Stimulated activated CD8-positive, alpha-beta memory T cell treated with anti-CD3 and anti-CD28 coated beads, Interleukin-4, amount 100 ng/mL, for 4 hours (primary cell): ENCODE measurements around the gene NPRL2.

Experiments
- DNase-seq, 2 donors: peaks; one replicate each; pipeline ENCODE4 v3.0.0-alpha.2; 2020; ENCODE audit warnings: low read depth in 2 of 2, low spot score in 1 of 2

The NPRL2 gene

DNA sequence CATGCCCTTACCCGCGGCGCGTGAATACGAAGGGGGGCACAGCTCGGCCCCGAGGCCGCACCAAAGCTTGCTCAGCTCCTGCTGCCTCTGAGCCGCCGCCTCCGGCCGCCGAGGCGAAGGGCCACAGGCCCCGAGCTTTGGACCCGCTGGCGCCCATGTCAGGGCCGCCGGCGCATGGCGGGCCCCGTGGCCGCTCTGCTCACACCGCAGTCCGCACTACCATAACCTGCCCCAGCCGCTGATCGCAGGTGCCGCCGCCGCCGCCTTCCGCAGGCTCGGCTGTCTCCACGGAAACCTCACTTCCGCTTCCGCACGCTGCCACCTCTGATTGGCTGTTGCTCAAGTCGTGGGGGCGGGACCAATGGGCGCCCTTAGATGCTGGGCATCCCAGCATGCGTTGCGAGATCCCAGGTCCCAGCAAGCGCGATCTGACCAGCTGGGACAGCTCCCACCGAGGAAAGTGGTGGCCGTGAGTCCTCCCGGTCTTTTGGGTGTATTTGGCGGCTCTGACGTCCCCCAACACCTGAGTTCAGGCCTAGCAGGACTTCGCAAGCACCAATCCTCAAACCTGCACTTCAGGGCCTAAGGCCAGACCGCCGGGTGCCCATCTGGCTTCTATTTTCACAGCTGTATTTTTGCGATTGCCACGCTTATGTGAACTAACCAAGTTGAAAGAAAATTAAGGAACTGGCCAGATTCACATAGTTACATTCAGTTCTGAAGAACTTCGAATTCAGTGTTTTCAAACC lies 22.5 kb downstream of the NPRL2 start, which contains the start of gene TUSC2:
TSS of gene TUSC2 (minus strand) at position 281 of the 749 bp plus-strand sequence. CDS start at position 157, 124 bp downstream.
- peak; percentile 89 to 90 for DNase-seq

DNA sequence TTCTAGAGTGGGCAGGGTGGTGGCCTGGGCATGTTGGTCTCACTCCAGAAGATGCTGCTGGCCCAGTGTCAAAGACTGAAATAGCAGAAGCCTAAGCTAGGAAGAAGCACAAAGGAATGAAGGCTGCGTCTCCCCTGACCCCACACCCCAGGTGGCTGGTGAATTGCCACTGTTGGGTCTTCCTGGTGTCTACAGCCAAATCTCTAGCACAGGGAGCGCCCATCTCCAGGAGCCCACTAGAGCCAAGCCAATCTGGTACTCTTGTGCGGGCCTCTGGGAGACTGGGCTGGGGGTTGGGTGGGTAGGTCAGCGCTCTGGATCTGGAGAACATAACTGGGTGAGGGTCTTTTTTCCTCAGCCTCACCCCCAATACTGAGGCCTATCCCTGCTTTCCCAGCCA lies 23.4 kb downstream of the NPRL2 start:
- DNase-seq = no peak

DNA sequence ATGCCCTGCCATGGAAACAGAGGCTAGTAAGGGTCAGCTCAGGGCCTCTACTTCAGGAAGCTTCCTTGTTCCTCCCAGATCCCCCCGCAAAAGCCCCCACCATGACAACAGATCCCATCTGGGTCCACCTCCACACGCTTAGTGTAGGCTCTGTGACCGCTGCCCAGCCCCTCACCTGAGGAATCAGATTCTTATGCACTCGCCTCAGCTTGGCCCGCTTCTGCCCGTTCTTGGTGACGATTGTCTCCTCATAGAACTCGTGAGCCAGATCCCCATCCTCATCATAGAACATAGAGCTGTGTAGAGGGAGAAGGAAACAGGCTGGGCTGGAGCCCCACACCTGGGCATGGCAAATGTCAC lies 24.4 kb downstream of the NPRL2 start:
- DNase-seq = no peak

DNA sequence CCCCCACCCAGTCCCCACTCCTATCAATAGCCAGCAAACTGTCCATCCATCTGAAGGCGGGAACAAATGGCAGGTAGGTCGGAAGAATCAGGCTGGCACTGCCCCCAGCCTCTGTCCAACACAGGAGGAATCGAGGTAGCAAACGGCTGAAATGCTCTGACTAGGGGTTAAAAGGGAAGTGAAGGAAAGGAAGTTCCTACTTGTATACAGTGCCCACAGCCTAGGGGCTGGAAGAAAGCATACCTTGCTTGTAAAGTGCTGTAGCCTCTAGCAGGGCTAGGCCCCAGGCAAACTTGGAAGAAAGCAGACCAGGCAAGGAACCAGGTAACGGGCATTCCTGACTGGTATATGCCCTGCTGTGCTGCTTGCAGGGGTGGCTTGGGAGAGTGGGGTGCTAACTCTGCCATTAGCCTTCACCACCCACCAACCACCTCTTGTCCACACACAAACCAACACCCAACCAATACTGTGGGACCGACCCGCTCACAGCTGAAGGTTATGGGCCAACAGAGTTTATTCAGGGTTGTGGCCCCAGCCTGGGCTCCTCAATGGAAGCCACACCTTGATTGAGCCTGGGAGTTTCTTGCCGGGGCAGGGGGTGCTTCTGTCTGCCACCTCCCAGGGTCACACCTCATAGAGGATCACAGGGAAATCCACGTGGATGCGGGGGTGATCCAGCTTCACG lies 24.9 kb downstream of the NPRL2 start:
- DNase-seq = no peak

DNA sequence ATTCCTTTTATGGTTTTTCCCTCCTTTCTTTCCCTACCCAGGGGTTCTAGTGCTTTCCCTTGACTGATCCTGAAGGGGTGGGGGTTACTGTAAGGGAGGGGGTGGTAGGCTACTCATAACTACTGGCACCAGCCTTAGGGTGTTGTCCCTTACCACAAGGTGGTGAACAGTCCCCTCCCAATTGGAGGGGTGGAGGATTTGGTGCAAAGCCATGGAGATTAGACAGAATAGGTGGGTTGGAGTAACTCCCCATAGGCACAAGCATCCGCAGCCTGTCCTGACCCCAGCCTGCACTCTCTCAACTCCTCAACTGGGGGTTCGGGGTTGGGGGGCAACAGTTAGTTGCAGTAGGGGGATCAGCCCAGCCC lies 25.5 kb downstream of the NPRL2 start:
- DNase-seq = no peak

- peak in 1 of 2 donors; percentile 33 for DNase-seq
Measured at GRCh38 chr3:50324351-50325112, 26.0 kb downstream of the NPRL2 start.

GRCh38 chr3:50323614-50324199 lies 26.9 kb downstream of the NPRL2 start:
- DNase-seq = no peak

DNA sequence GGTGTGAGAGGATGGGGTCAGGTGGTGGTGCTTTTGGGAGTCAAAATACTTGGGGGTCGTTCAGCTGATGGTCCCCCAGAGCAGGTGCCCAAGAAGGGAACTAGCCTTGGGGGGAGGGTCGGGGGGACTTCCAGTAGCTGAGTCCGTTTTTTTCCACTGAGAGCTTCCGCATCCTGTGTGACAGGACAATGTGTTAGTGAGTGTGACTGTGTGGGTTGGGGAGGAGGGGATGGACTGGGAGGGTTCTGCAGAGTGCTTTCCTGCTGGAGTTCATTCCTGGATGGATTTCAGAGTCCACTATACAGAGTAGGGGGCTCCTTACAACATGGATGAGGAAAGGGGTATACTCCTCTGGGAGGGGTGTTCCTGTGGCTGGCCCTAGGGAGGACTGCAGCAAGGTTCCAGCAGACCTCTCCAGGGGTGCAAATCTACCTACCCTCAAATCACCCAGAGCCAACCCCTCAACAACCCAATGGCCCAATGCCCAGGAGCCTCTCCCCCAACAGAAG lies 27.4 kb downstream of the NPRL2 start:
- no peak for DNase-seq

DNA sequence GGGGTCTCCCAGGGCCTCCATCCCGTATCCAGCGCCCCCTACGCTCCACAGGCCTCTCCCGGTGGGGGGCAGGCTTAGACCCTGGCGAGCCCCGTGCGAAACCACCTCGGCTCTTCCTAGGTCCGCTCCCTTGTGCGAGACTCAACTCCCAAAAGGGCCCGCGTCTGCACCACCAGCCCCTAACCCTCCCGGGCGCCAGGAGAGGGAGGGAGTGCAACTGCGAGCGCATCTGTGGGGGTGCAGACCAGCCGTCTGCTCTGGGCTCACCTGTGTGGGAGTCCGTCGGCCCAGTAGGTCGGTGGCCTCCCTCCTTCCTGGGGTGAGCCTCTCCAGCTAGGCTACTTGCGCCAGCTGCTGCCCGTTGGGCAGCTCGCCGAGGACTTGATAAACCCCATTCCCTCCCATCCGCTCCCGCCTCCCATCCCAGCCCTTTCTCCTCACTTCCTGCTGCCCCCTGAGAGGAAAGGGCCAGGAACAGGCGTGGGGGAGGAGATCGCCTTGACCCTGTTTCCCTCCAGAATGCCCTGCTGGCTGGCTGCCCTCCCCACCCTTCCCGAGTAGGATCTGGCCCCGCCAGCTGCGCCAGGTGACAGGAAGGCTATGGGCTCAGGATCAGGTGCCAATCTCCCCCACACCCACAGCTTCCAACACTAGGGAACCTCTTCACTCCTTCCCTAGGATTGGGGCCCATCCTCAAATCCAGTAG lies 28.0 kb downstream of the NPRL2 start, which contains the start of gene HYAL2:
TSS of gene HYAL2 (minus strand) at position 360 of the 706 bp plus-strand sequence. CDS start 2,256 bp downstream, outside the sequence.
- no peak for DNase-seq

DNA sequence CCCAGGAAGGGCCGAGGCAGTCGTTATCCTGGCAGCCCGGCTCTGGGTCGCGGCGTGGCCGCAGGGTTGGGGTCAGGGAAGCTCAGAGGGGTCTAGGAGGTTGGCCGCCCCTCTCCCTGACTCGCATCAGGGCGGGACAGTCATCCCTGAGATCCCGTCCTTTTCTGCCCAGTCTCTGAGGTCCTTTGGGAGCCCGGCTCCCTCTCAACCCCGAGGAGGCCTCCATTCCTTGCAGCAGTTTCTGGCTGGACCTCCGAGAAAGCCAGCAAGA lies 28.5 kb downstream of the NPRL2 start:
- no peak for DNase-seq

DNA sequence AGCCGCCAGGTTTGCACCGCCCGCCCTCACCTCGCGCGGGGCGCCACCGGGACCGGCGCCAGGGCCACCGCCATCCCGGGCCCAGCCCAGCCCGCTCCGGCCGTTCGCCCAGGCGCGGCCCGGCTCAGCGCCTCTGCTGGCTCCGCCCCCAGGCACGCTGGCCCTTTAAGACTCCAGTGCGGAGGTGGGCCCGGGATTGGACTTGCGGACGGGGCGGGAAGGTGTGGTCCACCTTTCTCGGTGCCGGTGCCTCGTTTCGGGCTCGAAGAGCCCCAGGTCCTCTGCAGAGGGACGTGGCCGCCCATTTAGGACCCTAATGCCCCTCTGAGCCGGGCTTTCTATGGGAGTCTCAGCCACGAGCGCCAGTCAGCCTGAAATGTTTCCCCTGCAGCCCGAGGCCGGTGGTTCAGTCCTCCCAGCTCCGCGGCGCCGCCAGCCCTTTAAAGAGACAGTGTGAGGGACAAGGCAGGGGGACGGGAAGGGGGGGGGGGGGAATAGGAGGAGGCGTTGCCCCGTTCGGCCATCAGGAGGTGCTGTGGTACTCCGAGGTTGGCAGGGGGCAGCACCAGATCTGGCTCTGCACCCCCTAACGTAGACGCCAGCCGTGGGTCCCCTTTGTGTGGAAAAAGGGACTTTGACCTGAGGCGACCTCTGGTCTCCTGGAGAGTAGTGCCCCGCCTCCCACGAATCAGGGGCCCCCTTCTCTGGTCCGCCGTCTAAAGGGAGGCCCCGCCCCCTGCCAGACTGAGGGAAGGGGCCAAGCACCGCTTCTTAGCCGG lies 29.1 kb downstream of the NPRL2 start:
- peak; percentile 59 to 65 for DNase-seq

GRCh38 chr3:50320853-50321335 lies 29.7 kb downstream of the NPRL2 start:
- peak in 1 of 2 donors; percentile 35 for DNase-seq

DNA sequence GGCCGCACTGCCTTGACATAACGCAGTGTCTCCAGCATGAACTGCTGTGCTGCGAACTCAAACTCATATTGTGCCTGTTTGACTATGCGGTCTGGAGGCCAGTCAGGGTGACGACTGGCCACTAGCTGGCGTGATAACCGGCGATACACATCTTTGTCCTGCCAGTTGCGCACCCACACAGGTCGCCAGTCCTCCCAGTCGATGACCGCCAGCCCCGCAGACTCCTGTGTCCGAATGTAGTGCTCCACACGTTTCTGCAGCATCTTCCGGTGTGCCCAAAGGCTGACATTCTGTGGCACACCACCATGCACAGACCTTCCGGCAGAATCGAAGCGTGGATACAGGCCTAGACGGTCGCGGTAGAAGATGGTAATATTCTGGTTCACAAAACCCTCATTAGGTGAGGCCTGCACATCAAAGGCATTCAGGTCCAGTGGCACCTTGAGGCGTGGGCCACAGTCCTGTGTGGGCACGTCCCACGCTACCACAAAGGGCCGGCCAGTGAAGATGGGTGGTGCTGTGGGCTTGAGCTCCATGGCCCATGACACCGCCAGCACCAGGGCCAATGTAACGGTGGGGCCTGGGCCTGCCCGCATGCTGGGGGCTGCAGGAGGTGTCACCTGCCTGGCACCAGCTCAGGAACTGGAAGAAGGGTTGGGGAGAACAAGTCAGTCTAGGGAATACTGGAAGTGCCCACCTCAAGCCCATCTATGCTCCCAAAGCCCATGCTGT lies 30.5 kb downstream of the NPRL2 start:
- DNase-seq = no peak

DNA sequence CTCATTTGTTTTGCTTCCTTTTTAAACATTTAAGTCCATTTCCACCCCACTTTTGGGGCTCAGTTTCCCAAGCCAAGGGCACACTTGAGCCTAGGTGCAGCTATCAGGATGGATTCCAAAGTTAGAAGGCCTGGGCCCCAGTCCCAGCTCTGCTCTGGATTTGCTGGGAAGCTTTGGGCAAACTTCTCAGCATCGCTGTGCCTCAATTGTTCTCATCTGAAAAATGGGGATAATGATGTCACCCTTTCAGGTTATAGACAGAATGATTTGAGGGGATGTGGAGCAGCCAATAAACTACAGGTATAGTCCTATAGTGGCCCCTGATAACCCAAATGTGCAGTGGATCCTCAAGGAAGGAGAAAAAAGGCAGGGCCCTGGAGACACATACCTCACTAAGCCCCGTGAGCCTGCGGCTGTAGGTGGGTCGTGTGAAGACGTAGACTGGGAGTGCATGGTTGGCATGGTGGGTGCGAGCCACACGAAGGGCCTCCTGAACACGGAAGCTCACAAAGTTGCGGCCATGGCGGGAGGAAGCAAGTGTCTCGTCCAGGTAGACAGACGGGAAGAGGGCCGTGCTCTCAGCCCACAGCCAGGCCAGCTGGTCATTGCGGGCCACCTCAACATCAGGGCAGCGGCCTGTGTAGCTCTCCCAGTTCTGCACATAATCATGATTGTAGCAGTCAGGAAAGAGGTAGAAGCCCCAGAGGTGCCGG lies 31.2 kb downstream of the NPRL2 start:
- no peak for DNase-seq

DNA sequence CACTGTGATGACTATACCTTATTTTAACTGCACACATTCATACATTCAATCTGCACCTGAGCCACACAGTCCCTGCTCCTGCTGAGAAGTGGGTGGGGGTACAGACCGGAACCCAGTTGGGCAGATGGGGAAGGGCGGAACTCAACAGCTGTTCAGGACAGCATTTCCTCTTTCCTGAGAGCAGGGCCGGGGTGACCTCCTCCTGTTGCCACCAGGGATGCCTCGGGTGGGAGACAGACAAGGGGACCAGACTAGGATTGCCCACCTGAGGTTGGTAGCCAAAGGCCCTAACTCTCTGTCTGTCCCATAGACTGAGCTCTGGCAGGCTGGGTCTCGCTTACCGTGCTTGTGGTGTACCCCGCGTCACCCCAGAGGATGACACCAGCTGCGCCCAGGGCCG lies 32.0 kb downstream of the NPRL2 start:
- DNase-seq = no peak

- no peak for DNase-seq
Measured at GRCh38 chr3:50318163-50318562, 32.4 kb downstream of the NPRL2 start.

DNA sequence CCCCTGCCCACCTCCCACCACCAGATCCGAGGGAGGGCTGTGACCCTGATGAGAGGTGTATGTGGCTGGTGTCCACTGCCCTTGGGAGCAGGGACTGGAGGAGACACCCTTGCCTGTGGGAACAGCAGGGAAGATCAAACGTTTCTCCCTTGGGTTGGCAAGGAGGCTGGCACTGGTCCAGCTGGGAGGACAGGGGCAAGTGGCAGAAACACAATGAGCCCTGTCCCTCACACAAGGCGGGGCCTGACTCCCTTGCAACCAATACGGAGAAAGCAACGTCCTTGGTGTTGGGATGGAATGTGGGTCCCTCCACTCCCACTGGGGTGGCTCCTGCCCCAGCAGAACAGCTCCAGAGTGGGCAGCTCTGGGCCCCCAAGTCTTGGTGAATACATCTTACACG lies 33.3 kb downstream of the NPRL2 start:
- no peak for DNase-seq

DNA sequence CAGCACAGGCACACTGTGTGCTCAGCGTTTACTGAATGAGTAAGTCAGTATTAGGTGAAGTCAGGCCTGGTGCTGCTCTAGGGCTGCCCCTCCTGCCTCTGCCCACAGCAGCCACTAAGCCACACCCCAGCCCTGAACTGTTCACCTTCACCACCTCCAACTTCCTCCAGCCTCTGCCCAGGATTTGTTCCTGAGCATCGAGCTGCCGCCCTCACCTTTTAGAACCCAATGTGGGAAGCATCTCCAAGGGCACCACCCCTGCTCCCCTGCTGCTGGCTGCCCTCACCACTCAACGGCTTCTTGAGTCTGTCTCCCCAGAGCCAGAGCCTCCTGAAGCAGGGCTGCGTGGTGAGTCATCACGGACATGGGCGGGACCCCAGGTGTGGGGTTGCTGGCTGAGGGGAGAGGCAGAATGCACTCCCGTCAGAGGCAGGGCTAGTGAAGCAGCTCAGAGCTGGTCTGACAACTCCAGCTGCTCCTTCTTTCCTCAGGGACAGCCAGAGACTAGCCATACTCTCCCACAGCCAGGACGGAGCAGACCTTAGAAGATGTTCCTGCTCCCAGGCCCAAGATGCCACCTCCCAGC lies 33.8 kb downstream of the NPRL2 start:
- peak; percentile 59 to 63 for DNase-seq
